ENCODE results near the gene VEGFA. TPM values are rescaled to one million over a fixed set of nuclear protein-coding genes. Genes with fewer than 3 reads are reported as not detected.
"Not testable (repeated sequence)": the region's sequence is repeated elsewhere in the genome, so short reads cannot be mapped to it uniquely, and the experiment has no call there.

VEGFA gene
- total and polyA plus RNA-seq, 2 experiments from 2014 or later, result 10.7 to 241 TPM

- H3K27me3 ChIP-seq (replicated peaks; ENCODE audit: insufficient read depth), result no peaks in the 10 kb centered on the region
- WGBS, 2 experiments (ENCODE audit: low coverage in 1 of 2, low lambda C conversion rate in 2 of 2, missing lambda C conversion rate in 2 of 2), result 95 to 100% methylated on average over 1 of the region's 1 CpG
- H4K20me1 ChIP-seq (ENCODE audit: insufficient read depth), result no peaks in the 10 kb centered on the region
- no peaks in the 10 kb centered on the region for H3K79me2 ChIP-seq (ENCODE audit: insufficient read depth)
- no peaks in the 10 kb centered on the region for H3K9me2 ChIP-seq (ENCODE audit: insufficient read depth)
- H3K27ac ChIP-seq, result no peak overlapping the region
- no peaks in the 10 kb centered on the region for H3K4me1 ChIP-seq (ENCODE audit: insufficient read depth)
- H3K4me3 ChIP-seq, result no peak overlapping the region
- TF ChIP-seq EZH2 (IDR thresholded peaks at IDR 0.05; ENCODE audit: insufficient read depth, poor library complexity, severe bottlenecking) (no peak), EZH2phosphoT487 (IDR thresholded peaks at IDR 0.05; ENCODE audit: insufficient read depth, low read depth) (no peak)
- H3K9ac ChIP-seq, result no peak overlapping the region
- no peak for DNase-seq
- no peaks in the 10 kb centered on the region for H3F3A ChIP-seq (ENCODE audit: insufficient read depth)
- no peaks in the 10 kb centered on the region for H3K36me3 ChIP-seq (ENCODE audit: low read depth)
- H2AFZ ChIP-seq, result no peak overlapping the region
- no peak overlapping the region for H3K4me2 ChIP-seq (ENCODE audit: unreplicated experiment)
- no peaks in the 10 kb centered on the region for H3K9me3 ChIP-seq (ENCODE audit: low read depth)
- in situ Hi-C loops (cut with MboI), result no loop called here
These were observed 44.1 kb downstream of the VEGFA start for GRCh38 chr6:43814111-43814510.

GRCh38 chr6:43814865-43815264, 44.9 kb downstream of the VEGFA start:
- H3K4me3 ChIP-seq, result no peak overlapping the region
- H4K20me1 ChIP-seq (ENCODE audit: insufficient read depth), result no peaks in the 10 kb centered on the region
- no peak for DNase-seq
- in situ Hi-C loops (cut with MboI), result no loop called here
- no peaks in the 10 kb centered on the region for H3F3A ChIP-seq (ENCODE audit: insufficient read depth)
- no peaks in the 10 kb centered on the region for H3K79me2 ChIP-seq (ENCODE audit: insufficient read depth)
- no peak overlapping the region for H3K4me2 ChIP-seq (ENCODE audit: unreplicated experiment)
- H2AFZ ChIP-seq, result no peak overlapping the region
- H3K9me2 ChIP-seq (ENCODE audit: insufficient read depth), result no peaks in the 10 kb centered on the region
- 21 to 24% methylated on average over 2 of the region's 2 CpGs for WGBS, 2 experiments (ENCODE audit: low coverage in 1 of 2, low lambda C conversion rate in 2 of 2, missing lambda C conversion rate in 2 of 2)
- no peak for TF ChIP-seq EZH2 (IDR thresholded peaks at IDR 0.05; ENCODE audit: insufficient read depth, poor library complexity, severe bottlenecking)
- TF ChIP-seq EZH2phosphoT487 (IDR thresholded peaks at IDR 0.05; ENCODE audit: insufficient read depth, low read depth), result no peak
- H3K4me1 ChIP-seq (ENCODE audit: insufficient read depth), result no peaks in the 10 kb centered on the region
- H3K9ac ChIP-seq, result no peak overlapping the region
- H3K27me3 ChIP-seq (replicated peaks; ENCODE audit: insufficient read depth), result no peaks in the 10 kb centered on the region
- H3K9me3 ChIP-seq (ENCODE audit: low read depth), result no peaks in the 10 kb centered on the region
- no peak overlapping the region for H3K27ac ChIP-seq
- H3K36me3 ChIP-seq (ENCODE audit: low read depth), result no peaks in the 10 kb centered on the region

- TF ChIP-seq EZH2phosphoT487 (IDR thresholded peaks at IDR 0.05; ENCODE audit: insufficient read depth, low read depth) (no peak), EZH2 (IDR thresholded peaks at IDR 0.05; ENCODE audit: insufficient read depth, poor library complexity, severe bottlenecking) (no peak)
- Histone ChIP-seq H3K27me3 (replicated peaks; ENCODE audit: insufficient read depth) (no peaks in the 10 kb centered on the region), H3K79me2 (ENCODE audit: insufficient read depth) (no peaks in the 10 kb centered on the region), H3F3A (ENCODE audit: insufficient read depth) (no peaks in the 10 kb centered on the region), H4K20me1 (ENCODE audit: insufficient read depth) (no peaks in the 10 kb centered on the region), H3K36me3 (ENCODE audit: low read depth) (no peaks in the 10 kb centered on the region), H3K4me1 (ENCODE audit: insufficient read depth) (no peaks in the 10 kb centered on the region), H3K9ac (no peak overlapping the region), H3K4me2 (ENCODE audit: unreplicated experiment) (no peak overlapping the region), H2AFZ (no peak overlapping the region; the same call in 1 of the 2 replicates), H3K9me3 (ENCODE audit: low read depth) (no peaks in the 10 kb centered on the region), H3K27ac (no peak overlapping the region), H3K9me2 (ENCODE audit: insufficient read depth) (no peaks in the 10 kb centered on the region), H3K4me3 (no peak overlapping the region)
- WGBS, 2 experiments (ENCODE audit: low coverage in 1 of 2, low lambda C conversion rate in 2 of 2, missing lambda C conversion rate in 2 of 2), result 75 to 76% methylated on average over 4 of the region's 4 CpGs
- in situ Hi-C loops (cut with MboI), result no loop called here
- peak; percentile 69 for DNase-seq
These were observed 47.2 kb downstream of the VEGFA start for GRCh38 chr6:43817192-43817591.

- H3K27me3 ChIP-seq (replicated peaks; ENCODE audit: insufficient read depth); in situ Hi-C loops (cut with MboI); H3K9me3 ChIP-seq (ENCODE audit: low read depth); H3K79me2 ChIP-seq (ENCODE audit: insufficient read depth); H4K20me1 ChIP-seq (ENCODE audit: insufficient read depth); H3K4me3 ChIP-seq; H2AFZ ChIP-seq; H3K27ac ChIP-seq; H3K4me1 ChIP-seq (ENCODE audit: insufficient read depth); H3K4me2 ChIP-seq (ENCODE audit: unreplicated experiment); H3K9me2 ChIP-seq (ENCODE audit: insufficient read depth); H3K36me3 ChIP-seq (ENCODE audit: low read depth); H3F3A ChIP-seq (ENCODE audit: insufficient read depth); H3K9ac ChIP-seq; DNase-seq: not testable (repeated sequence)
- 91 to 96% methylated on average over 9 of the region's 9 CpGs for WGBS, 2 experiments (ENCODE audit: low coverage in 1 of 2, low lambda C conversion rate in 2 of 2, missing lambda C conversion rate in 2 of 2)
These were observed 49.0 kb downstream of the VEGFA start for GRCh38 chr6:43818973-43819372.

DNA sequence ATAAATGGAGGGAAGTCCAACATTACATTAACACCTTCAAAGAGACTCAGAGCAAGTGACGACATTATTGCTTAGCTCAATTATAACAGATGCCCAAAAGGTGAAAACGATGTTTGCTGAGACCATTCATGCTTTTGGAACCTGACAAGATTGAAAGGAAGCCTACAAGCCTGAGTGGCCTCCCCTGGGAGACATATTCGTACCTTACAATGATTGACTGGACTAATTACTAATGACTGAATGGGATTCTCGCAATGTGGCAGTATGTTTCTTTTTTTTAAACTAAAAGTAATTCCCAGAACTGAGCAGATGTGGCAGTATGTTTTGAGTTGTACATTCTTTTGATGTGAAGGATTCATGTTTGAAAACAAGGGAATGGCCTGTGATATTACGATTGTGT, 49.9 kb downstream of the VEGFA start:
- no peaks in the 10 kb centered on the region for H3K36me3 ChIP-seq (ENCODE audit: low read depth)
- no peaks in the 10 kb centered on the region for H3K27me3 ChIP-seq (replicated peaks; ENCODE audit: insufficient read depth)
- H3K27ac ChIP-seq, result no peak overlapping the region
- H3K9ac ChIP-seq, result no peak overlapping the region
- H3K4me3 ChIP-seq, result no peak overlapping the region
- TF ChIP-seq EZH2 (IDR thresholded peaks at IDR 0.05; ENCODE audit: insufficient read depth, poor library complexity, severe bottlenecking), result no peak
- TF ChIP-seq EZH2phosphoT487 (IDR thresholded peaks at IDR 0.05; ENCODE audit: insufficient read depth, low read depth), result no peak
- in situ Hi-C loops (cut with MboI), result no loop called here
- H2AFZ ChIP-seq, result no peak overlapping the region
- H3K4me1 ChIP-seq (ENCODE audit: insufficient read depth), result no peaks in the 10 kb centered on the region
- no peak overlapping the region for H3K4me2 ChIP-seq (ENCODE audit: unreplicated experiment)
- no peaks in the 10 kb centered on the region for H4K20me1 ChIP-seq (ENCODE audit: insufficient read depth)
- H3F3A ChIP-seq (ENCODE audit: insufficient read depth), result no peaks in the 10 kb centered on the region
- no peaks in the 10 kb centered on the region for H3K9me2 ChIP-seq (ENCODE audit: insufficient read depth)
- H3K79me2 ChIP-seq (ENCODE audit: insufficient read depth), result no peaks in the 10 kb centered on the region
- WGBS, 2 experiments (ENCODE audit: low coverage in 1 of 2, low lambda C conversion rate in 2 of 2, missing lambda C conversion rate in 2 of 2), result 70 to 71% methylated on average over 5 of the region's 5 CpGs
- H3K9me3 ChIP-seq (ENCODE audit: low read depth), result no peaks in the 10 kb centered on the region
- no peak for DNase-seq

Measured in GM23248 (cell line).